ENCODE results near the gene HOXD9. TPM values are rescaled to one million over a fixed set of nuclear protein-coding genes. Genes with fewer than 3 reads are reported as not detected.
A peak's percentile ranks its signal among the peaks of the same experiment; 100 is the strongest.

The HOXD9 gene
- total RNA-seq, 1 donor from 2014 or later = not detected

DNA sequence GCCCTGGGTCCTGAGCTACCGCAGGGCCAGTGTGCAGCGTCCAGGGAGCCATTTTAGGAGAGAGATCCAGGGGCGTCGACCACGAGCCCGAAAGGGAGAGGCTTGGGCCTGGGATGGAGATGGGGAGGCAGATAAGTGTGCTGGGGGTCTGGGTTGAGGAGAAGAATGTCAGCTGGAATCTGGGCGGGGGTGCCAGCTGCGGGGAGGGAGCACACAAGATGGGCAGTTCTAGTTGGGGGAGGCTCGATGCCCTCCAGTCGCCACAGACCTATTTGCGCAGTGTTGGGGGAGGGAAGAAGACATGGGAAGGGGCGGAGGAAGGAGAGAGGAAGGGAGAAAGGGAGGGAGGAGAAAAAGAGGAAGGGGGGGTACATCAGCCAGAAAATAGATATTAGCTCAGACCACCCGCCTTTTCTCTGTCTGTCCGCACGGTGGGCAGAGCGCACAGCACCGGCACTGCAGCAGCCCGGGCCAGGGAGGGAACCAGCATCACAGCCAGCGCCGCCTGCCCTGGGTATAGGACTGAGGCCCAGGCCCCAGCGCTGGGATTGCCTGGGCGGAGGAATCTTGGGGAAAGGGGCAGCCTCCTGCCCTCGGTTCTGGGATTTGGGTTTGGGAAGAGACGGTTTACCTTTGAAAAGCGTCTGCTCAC is 17.3 kb upstream of the HOXD9 start:
- peaks cover 7% of the 10 kb centered on the region for H3K4me1 Mint-ChIP-seq (ENCODE audit: low read depth)
- H3K36me3 Mint-ChIP-seq (ENCODE audit: low read depth) = peaks cover 3% of the 10 kb centered on the region
- H3K27me3 Mint-ChIP-seq (ENCODE audit: insufficient read depth) = peaks cover 82% of the 10 kb centered on the region
- no peaks in the 10 kb centered on the region for H3K9me3 Mint-ChIP-seq
- no peak for DNase-seq (ENCODE audit: low spot score)
- H3K4me3 Mint-ChIP-seq = no peak overlapping the region
- intact Hi-C loops (cut with micrococcal nuclease) = no loop called here
- peak overlapping the region; percentile 59 for H3K27ac Mint-ChIP-seq

DNA sequence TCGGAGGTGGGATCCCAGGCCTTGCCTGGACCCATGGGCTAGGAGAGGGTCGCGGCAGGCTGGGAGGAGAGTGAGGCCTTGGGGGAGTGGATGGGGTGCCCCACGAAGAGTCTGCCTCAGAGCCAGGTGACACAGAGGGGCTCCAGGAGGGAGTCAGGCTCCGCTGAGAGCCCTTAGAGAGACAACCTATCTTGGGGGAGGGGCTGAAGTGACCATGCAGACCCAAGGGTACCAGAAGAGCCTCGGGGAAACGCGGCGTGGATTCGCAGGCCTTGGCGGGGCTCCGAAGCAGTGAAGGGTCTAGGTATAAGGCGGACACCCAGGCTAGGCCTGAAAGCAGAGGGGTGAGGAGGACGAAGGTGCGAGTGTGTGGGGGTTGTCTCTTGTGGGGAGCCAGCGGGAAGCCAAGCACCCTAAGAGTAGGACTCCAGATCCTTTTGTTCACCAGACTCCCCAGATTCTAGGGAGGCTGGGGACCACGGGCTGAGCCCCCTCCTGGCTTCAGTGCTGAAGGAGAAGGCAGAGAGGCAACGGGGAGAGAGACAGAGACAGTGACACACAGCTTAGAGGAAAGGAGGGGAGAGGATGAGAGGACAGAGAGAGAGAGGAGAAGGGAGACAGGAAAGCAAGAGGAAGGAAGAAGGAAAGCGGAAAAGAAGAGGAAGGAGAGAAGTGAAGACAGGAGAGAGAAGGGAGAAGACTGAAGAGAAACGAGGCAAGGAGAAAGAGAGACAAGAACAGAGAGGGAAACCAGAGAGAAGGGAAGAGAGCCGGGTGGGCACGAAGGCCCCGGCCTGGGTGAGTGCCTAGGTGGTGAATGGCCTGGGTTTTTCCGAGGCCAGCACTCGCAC is 16.6 kb upstream of the HOXD9 start:
- peaks cover 7% of the 10 kb centered on the region for H3K4me1 Mint-ChIP-seq (ENCODE audit: low read depth)
- no peaks in the 10 kb centered on the region for H3K9me3 Mint-ChIP-seq
- DNase-seq (ENCODE audit: low spot score) = no peak
- peak overlapping the region; percentile 59 for H3K27ac Mint-ChIP-seq
- intact Hi-C loops (cut with micrococcal nuclease) = no loop called here
- H3K36me3 Mint-ChIP-seq (ENCODE audit: low read depth) = peaks cover 3% of the 10 kb centered on the region
- H3K27me3 Mint-ChIP-seq (ENCODE audit: insufficient read depth) = peaks cover 79% of the 10 kb centered on the region
- H3K4me3 Mint-ChIP-seq = no peak overlapping the region

DNA sequence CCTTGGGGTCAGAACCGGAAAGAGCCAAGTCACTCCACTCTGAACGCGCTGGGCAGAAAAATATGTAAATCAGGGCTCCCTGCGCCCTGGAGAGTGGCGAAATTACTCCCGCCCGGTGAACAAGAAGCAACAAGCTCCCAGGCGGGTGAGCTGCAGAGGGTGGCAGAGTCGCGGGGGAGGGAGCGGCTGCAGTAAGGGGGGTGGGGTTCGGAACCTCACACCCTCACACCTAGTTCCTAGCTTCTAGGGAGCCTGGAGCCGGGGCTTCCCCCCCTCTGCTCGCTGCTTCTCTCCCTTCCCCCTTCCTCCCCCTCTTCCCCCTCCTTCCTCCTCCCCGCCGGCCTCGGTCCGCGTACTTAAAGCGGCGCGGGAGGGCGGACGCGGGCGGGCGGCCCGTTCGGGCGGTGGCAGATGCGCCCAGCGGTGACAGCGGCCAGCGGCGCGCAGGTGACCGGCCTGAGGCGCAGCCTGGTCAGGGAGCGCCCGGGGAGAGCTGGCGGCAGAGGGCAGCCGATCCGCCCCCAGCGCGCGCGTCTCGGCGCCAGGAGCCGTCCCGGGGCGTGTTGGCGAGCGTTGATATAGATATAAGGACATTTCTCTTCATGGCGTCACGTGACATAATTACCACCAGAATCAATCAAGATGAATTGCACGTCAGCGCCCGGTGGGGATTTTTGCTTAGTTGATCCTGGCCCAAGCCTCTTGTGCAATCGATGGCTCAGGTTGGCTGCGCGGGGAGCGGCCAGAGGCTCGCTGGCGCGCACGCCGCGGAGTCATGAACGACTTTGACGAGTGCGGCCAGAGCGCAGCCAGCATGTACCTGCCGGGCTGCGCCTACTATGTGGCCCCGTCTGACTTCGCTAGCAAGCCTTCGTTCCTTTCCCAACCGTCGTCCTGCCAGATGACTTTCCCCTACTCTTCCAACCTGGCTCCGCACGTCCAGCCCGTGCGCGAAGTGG is 15.7 kb upstream of the HOXD9 start, which contains the start of gene HOXD11:
Gene HOXD11, plus strand, starts transcription at position 700 of the 959 bp plus-strand sequence. Its CDS starts 76 bp downstream, at position 776.
- H3K9me3 Mint-ChIP-seq = no peaks in the 10 kb centered on the region
- peaks cover 79% of the 10 kb centered on the region for H3K27me3 Mint-ChIP-seq (ENCODE audit: insufficient read depth)
- peaks cover 7% of the 10 kb centered on the region for H3K4me1 Mint-ChIP-seq (ENCODE audit: low read depth)
- no peak for DNase-seq (ENCODE audit: low spot score)
- H3K27ac Mint-ChIP-seq = peak within 1 kb of the TSS; percentile 59
- intact Hi-C loops (cut with micrococcal nuclease) = no loop called here
- H3K36me3 Mint-ChIP-seq (ENCODE audit: low read depth) = peaks cover 3% of the 10 kb centered on the region
- H3K4me3 Mint-ChIP-seq = no peak within 1 kb of the TSS

DNA sequence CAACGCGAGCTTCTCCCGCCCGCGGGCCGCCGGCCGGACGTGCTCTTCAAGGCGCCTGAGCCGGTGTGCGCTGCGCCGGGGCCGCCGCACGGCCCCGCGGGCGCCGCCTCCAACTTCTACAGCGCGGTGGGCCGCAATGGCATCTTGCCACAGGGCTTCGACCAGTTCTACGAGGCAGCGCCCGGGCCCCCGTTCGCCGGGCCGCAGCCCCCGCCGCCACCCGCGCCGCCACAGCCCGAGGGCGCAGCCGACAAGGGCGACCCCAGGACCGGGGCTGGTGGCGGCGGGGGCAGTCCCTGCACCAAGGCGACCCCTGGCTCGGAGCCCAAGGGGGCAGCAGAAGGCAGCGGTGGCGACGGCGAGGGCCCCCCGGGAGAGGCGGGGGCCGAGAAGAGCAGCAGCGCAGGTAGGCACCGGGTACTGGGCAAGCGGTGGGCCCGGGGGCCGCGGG is 14.8 kb upstream of the HOXD9 start:
- DNase-seq (ENCODE audit: low spot score) = no peak
- H3K27me3 Mint-ChIP-seq (ENCODE audit: insufficient read depth) = peaks cover 78% of the 10 kb centered on the region
- H3K9me3 Mint-ChIP-seq = no peaks in the 10 kb centered on the region
- peaks cover 7% of the 10 kb centered on the region for H3K4me1 Mint-ChIP-seq (ENCODE audit: low read depth)
- intact Hi-C loops (cut with micrococcal nuclease) = no loop called here
- H3K4me3 Mint-ChIP-seq = no peak overlapping the region
- H3K36me3 Mint-ChIP-seq (ENCODE audit: low read depth) = peaks cover 3% of the 10 kb centered on the region
- H3K27ac Mint-ChIP-seq = no peak overlapping the region

DNA sequence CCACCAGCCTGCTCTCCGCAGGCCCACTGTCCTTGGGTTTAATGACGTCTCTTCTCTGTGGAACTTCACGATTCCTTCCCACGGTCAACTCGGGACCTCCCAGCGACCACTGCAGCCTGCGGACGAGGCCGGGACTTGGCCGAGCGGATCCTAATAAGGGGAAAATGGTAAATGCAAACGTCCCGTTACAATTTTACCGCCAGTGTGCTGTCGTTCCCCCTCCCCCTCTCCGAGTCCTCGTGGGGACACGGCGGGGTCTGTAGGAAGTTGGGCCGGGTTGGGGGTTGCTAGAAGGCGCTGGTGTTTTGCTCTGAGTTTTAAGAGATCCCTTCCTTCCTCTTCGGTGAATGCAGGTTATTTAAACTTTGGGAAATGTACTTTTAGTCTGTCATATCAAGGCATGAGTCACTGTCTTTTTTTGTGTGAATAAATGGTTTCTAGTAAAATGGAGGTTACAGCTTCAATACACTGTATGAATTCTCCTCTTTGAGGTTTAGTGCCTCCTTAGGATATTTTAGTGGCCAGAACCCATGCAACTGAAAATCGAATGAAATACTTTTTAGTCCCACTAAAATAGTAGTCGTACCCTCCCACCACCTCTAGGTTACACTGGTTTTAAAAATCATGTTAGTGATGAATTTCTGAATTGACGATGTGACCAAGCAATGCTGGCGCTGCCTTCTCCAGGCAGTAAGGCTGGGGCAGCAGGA is 13.2 kb upstream of the HOXD9 start:
- no peak for DNase-seq (ENCODE audit: low spot score)
- Mint-ChIP-seq H3K27me3 (ENCODE audit: insufficient read depth) (peaks cover 76% of the 10 kb centered on the region), H3K4me3 (no peak overlapping the region), H3K36me3 (ENCODE audit: low read depth) (peaks cover 3% of the 10 kb centered on the region), H3K4me1 (ENCODE audit: low read depth) (peaks cover 7% of the 10 kb centered on the region), H3K9me3 (no peaks in the 10 kb centered on the region), H3K27ac (peak overlapping the region; percentile 73)
- intact Hi-C loops (cut with micrococcal nuclease) = no loop called here

DNA sequence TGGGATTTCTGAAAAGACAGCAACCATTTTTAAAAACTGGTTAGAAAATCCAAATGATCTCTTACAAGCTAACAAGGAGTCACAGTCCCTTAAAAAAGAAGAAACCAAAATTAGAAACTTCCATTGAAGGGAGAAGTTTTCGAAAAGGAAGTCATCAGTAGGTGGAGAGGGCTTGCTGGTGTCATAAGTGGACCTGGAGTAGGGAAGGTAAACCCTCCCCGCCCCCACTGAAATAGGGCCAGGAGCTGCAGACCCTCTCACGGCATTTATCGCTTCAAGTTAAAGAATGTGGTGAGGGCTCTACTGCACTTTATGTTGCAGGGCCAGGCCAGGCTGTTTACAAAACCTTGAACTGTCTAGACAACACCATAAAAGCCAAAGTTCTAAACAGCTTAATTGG is 12.6 kb upstream of the HOXD9 start:
- Mint-ChIP-seq H3K27me3 (ENCODE audit: insufficient read depth) (peaks cover 72% of the 10 kb centered on the region), H3K4me3 (no peak overlapping the region), H3K4me1 (ENCODE audit: low read depth) (peaks cover 7% of the 10 kb centered on the region), H3K36me3 (ENCODE audit: low read depth) (peaks cover 3% of the 10 kb centered on the region), H3K9me3 (no peaks in the 10 kb centered on the region), H3K27ac (peak overlapping the region; percentile 73)
- no peak for DNase-seq (ENCODE audit: low spot score)
- intact Hi-C loops (cut with micrococcal nuclease) = loop anchor here (2.0 to 10.0 kb wide), 3 partner anchors 21 to 55 kb away; no protein-coding TSS in a partner anchor

DNA sequence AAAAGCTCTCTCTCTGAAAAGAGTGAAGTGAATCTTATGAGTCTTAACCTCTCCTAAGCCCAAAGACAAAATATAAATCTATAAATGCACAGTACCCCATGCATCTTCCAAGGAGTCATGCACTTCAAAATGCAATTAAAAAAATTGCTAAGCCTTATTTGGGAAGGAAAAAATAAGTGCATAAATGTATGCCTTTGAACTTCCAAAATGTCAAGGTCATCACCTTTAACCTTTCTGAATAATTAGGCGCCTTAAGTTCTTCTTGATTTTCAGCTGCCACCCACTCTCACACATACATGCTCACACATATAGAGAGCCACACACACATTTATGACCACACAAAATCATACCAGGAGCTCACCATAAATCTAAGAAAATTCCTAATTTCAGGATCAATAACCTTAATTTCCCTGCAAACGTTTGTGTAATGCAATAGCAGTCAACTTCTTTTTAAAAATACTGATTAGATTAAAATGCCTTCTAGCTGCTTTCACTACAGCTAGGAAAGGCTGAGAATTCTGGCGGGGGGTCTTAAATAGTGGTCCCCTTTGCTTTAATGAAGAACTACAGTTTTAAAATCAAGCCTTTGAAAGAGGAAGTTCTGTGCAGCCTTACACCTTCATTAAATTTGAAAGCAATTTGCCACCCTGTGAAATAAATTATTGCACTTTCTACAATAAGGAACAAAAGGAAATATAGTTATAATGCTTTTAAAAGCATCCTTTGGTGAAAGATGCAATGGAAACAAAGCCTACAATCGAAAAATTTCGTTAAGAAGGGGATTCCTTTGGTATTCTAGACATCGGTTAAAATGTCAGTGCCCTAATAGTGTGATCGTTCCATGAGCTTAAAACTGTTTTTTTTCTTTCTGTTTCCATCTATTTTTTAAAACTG is 11.9 kb upstream of the HOXD9 start:
- H3K27ac Mint-ChIP-seq = peak overlapping the region; percentile 68
- no peak for DNase-seq (ENCODE audit: low spot score)
- H3K27me3 Mint-ChIP-seq (ENCODE audit: insufficient read depth) = peaks cover 69% of the 10 kb centered on the region
- H3K4me3 Mint-ChIP-seq = no peak overlapping the region
- peaks cover 3% of the 10 kb centered on the region for H3K36me3 Mint-ChIP-seq (ENCODE audit: low read depth)
- H3K4me1 Mint-ChIP-seq (ENCODE audit: low read depth) = peaks cover 7% of the 10 kb centered on the region
- intact Hi-C loops (cut with micrococcal nuclease) = loop anchor here (2.0 to 10.0 kb wide), 3 partner anchors 20 to 54 kb away; no protein-coding TSS in a partner anchor
- H3K9me3 Mint-ChIP-seq = no peaks in the 10 kb centered on the region

DNA sequence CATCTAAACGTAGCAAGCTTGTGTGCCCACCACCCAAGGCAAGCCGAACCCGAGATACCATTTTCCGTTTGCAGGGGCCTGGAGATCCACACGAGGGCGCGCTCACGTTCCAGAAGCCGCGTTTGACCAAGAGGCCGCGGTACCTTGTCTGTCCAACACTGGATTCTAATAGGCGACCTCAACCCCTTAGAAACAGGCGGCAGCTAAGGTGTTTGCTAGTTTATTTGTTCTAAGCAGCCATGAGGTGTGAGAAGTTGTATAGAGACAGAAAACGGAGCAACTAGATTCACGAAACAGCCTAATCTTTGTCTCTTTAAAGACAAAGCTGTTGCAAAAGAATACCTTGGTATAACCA is 11.2 kb upstream of the HOXD9 start:
- no peak overlapping the region for H3K4me3 Mint-ChIP-seq
- peaks cover 1% of the 10 kb centered on the region for H3K36me3 Mint-ChIP-seq (ENCODE audit: low read depth)

DNA sequence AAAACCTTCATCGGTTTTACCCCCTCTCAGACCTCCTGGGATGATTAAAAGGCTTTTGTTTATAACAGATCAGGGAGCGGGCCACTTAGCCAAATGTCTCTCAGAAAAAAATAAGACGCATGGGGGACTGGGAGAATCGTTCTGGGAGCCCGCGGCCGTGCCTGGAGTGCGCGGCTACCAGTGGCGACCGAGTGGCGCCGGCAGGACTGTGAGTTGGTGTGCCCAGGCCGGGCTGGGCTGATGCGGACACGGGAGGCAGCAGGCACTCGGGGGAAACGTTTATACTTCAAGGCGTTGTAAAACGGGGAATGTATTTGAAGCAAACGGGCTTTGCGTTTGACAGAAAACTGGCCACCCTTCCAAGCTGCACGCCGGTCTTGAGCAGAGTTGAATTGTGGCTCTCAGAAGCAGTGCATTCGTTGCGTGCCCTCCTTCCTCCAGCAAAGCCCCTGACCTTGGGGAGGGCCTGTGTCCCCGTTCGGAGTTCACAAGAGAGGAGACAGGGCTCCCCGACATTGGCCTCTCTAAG is 10.6 kb upstream of the HOXD9 start:
- Mint-ChIP-seq H3K9me3 (peaks cover 2% of the 10 kb centered on the region), H3K27me3 (ENCODE audit: insufficient read depth) (peaks cover 71% of the 10 kb centered on the region), H3K4me3 (no peak overlapping the region), H3K4me1 (ENCODE audit: low read depth) (no peaks in the 10 kb centered on the region), H3K36me3 (ENCODE audit: low read depth) (peaks cover 3% of the 10 kb centered on the region), H3K27ac (no peak overlapping the region)
- intact Hi-C loops (cut with micrococcal nuclease) = loop anchor here (2.0 to 10.0 kb wide), 3 partner anchors 19 to 53 kb away; no protein-coding TSS in a partner anchor
- DNase-seq (ENCODE audit: low spot score) = no peak

More for the DNA sequence above, 11.2 kb upstream of the HOXD9 start:
- no peak for DNase-seq (ENCODE audit: low spot score)
- Mint-ChIP-seq H3K27me3 (ENCODE audit: insufficient read depth) (peaks cover 68% of the 10 kb centered on the region), H3K9me3 (no peaks in the 10 kb centered on the region), H3K4me1 (ENCODE audit: low read depth) (peaks cover 2% of the 10 kb centered on the region), H3K27ac (peak overlapping the region; percentile 68)
- intact Hi-C loops (cut with micrococcal nuclease) = loop anchor here (2.0 to 10.0 kb wide), 3 partner anchors 20 to 54 kb away; no protein-coding TSS in a partner anchor

DNA sequence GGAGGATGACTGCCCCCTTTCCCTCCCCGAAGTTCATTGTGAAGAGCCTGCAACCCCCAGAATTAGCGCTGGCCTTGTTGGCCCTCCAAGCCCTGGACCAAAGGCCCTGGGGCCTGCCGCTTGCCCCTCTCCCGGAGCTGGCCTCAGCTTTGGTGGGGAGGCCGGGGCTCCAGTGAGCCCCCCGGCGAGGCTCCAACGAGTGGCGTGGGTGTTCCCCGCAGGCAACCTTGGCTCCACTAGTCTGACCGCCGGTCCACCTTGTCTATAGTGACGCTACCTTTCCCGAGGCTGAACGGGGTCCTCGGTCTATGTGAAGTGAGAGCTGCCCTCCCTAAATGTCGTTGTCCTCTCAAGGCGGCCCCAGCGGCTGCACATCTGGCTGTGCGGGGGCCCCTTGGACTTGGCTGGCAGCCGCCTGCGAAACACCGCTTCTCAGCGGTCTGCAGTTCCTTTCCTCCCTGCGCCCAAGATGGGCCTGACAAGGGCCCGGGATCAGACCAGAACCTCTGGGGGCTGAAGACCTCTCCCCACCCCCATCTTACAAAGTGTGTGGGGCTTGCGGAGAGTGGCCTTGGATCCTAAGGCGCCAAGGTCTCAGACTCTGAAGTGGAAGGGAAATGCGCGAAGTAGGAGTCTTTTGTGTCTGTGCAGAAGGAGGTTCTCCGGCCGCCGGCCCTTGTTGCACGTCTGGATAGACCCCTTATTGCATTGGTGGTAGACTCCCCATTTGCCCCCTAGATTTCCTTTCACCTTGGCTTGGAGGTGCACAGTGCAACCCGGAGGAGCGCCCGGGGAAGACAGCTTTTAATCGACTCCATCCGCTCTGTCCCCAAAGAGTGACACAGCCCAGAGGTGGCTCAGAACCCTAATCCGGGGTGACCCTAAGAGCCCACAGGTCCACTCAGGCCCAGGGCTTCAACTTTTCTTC is 9.9 kb upstream of the HOXD9 start:
- Mint-ChIP-seq H3K27me3 (ENCODE audit: insufficient read depth) (peaks cover 74% of the 10 kb centered on the region), H3K36me3 (ENCODE audit: low read depth) (peaks cover 3% of the 10 kb centered on the region), H3K9me3 (peaks cover 3% of the 10 kb centered on the region), H3K4me3 (no peak overlapping the region), H3K4me1 (ENCODE audit: low read depth) (no peaks in the 10 kb centered on the region), H3K27ac (no peak overlapping the region)
- intact Hi-C loops (cut with micrococcal nuclease) = loop anchor here (10.0 kb wide), 1 partner anchor 52 kb away; no protein-coding TSS in a partner anchor
- DNase-seq (ENCODE audit: low spot score) = no peak
